Endothelial cell of umbilical vein (primary cell): ENCODE results near the gene BAX. TPM values are rescaled to one million over a fixed set of nuclear protein-coding genes. Genes with fewer than 3 reads are reported as not detected.

Experiments used
- BruUV-seq: library from RNA; stranded (reverse); fragments of 400-500 nt; replicated peaks from 2 replicates; lab custom pipeline; 2021; lab: Mats Ljungman, UMichigan
- CTCF ChIA-PET: fragments of 300-600, 350-600 bp; sonication (Branson Sonifier 250); formaldehyde crosslinking; loops from one replicate; lab custom pipeline; 2021; ENCODE audit warnings: antibody characterized with exemption, inconsistent platforms; lab: Charles Lee
- POLR2A ChIA-PET: fragments of 300-600, 350-600 bp; sonication (Branson Sonifier 250); formaldehyde crosslinking; loops from one replicate; lab custom pipeline; 2021; ENCODE audit warnings: antibody characterized with exemption, inconsistent platforms; lab: Charles Lee
- DNase-seq: peaks from one replicate; pipeline ENCODE4 v3.0.0-alpha.2; 2011; ENCODE audit warnings: low read depth, low spot score
- FAIRE-seq: peaks from 2 replicates; lab custom pipeline; 2011; peaks lifted over from hg19 to GRCh38; lab: Jason Lieb, UNC
- H2AFZ ChIP-seq: 2 replicates; pipeline ENCODE4 v1.6.0; 2012; ENCODE audit warnings: low read depth, low read length, control low read depth, inconsistent platforms
- H3K27ac ChIP-seq: 2 replicates; pipeline ENCODE4 v1.5.1; 2011; ENCODE audit warnings: low read depth, mild to moderate bottlenecking, control low read depth, low read length, moderate library complexity; ENCODE audit not compliant: insufficient read depth
- H3K27me3 ChIP-seq, 2 experiments: 2 replicates each; pipeline versions ENCODE4 v1.6.0 to v1.6.1; 2011; ENCODE audit warnings: low read length in 2 of 2, mixed read lengths in 1 of 2; ENCODE audit not compliant: control insufficient read depth in 2 of 2, insufficient read depth in 2 of 2
- H3K36me3 ChIP-seq, 2 experiments: 2 replicates in 1 of 2; 3 replicates in 1 of 2; pipeline ENCODE4 v1.5.1; 2011; ENCODE audit warnings: low read length in 2 of 2, mild to moderate bottlenecking in 1 of 2, moderate library complexity in 1 of 2; ENCODE audit not compliant: control insufficient read depth in 2 of 2, insufficient read depth in 2 of 2; ENCODE audit errors: extremely low read depth in 1 of 2
- H3K4me1 ChIP-seq: 3 replicates; pipeline ENCODE4 v1.5.1; 2011; ENCODE audit warnings: mild to moderate bottlenecking, low read length; ENCODE audit not compliant: control insufficient read depth, insufficient read depth; ENCODE audit errors: extremely low read depth
- H3K4me2 ChIP-seq: 2 replicates; pipeline ENCODE4 v1.6.1; 2011; ENCODE audit warnings: low read length, control low read depth, mixed read lengths; ENCODE audit not compliant: insufficient read depth
- H3K4me3 ChIP-seq, 3 experiments: fragments of 200-600 bp in 1 of 3; sonication (generic), shearing (Covaris generic) in 1 of 3; replicated peaks in 1 of 3; 2 replicates each; pipeline ENCODE4 v1.5.1; 2011 to 2016; ENCODE audit warnings: control low read depth in 3 of 3, low read length in 3 of 3, mild to moderate bottlenecking in 2 of 3, inconsistent platforms in 1 of 3, low read depth in 1 of 3, moderate library complexity in 1 of 3; ENCODE audit not compliant: insufficient read depth in 1 of 3
- H3K79me2 ChIP-seq: 2 replicates; pipeline ENCODE4 v1.6.0; 2012; ENCODE audit warnings: low read length, inconsistent platforms; ENCODE audit not compliant: control insufficient read depth, insufficient read depth
- H3K9ac ChIP-seq: replicated peaks from 2 replicates; pipeline ENCODE3; 2011; ENCODE audit warnings: low read length, control low read depth; ENCODE audit not compliant: insufficient read depth; ENCODE audit errors: extremely low read depth
- H3K9me1 ChIP-seq: replicated peaks from 3 replicates; pipeline ENCODE4 v1.6.0; 2011; ENCODE audit warnings: mild to moderate bottlenecking, low read length; ENCODE audit not compliant: control insufficient read depth, insufficient read depth; ENCODE audit errors: extremely low read depth
- H3K9me3 ChIP-seq: replicated peaks from 2 replicates; pipeline ENCODE4 v1.5.1; 2012; ENCODE audit warnings: low read length, inconsistent platforms; ENCODE audit not compliant: control insufficient read depth, insufficient read depth
- H4K20me1 ChIP-seq: replicated peaks from 2 replicates; pipeline ENCODE3; 2011; ENCODE audit warnings: mild to moderate bottlenecking, low read length; ENCODE audit not compliant: control insufficient read depth, insufficient read depth; ENCODE audit errors: extremely low read depth
- GATA2 ChIP-seq: IDR thresholded peaks from 2 replicates; pipeline ENCODE4 v1.7.0; 2011; ENCODE audit warnings: low read depth, mild to moderate bottlenecking, moderate library complexity, mixed read lengths, low read length; ENCODE audit not compliant: insufficient read length, insufficient read depth
- dilution Hi-C: fragments of 300-500 bp; cut with MboI; formaldehyde crosslinking; loops from one replicate; pipeline ENCODE4 v1.15.0; 2019; ENCODE audit warnings: low sequenced_read_pairs; ENCODE audit not compliant: extremely low pct_ligation_motif_present
- intact Hi-C: fragments of 100-400 bp; cut with micrococcal nuclease; formaldehyde crosslinking; loops from one replicate; pipeline ENCODE4 v1.10.0; 2022
- polyA plus RNA-seq, 4 experiments: library from polyadenylated mRNA; depleted of rRNA in 3 of 4; stranded (reverse) in 3 of 4; unstranded in 1 of 4; fragments of >200 nt; gene quantifications; 2 replicates each; pipeline versions ENCODE4 v1.2.1 to v1.2.3, GENCODE V29; 2011 to 2012; ENCODE audit warnings: missing spikeins in 1 of 4
- total RNA-seq: library from RNA; stranded (reverse); gene quantifications from 2 replicates; pipeline ENCODE4 v1.2.3, GENCODE V29; 2021
- TF ChIP-seq, protein P1 (sequence below), 2 donors: IDR thresholded peaks; 1 replicate in 1 of 2; 2 replicates in 1 of 2; pipeline ENCODE4 v1.5.1; 2011; ENCODE audit warnings: low read length in 2 of 2, mild to moderate bottlenecking in 2 of 2, moderate library complexity in 2 of 2, control low read depth in 1 of 2, inconsistent platforms in 1 of 2, low read depth in 1 of 2; ENCODE audit not compliant: insufficient read depth in 1 of 2; ENCODE audit errors: extremely low read depth in 1 of 2

BAX gene
- total and polyA plus RNA-seq, 2 donors (not counting 3 experiments of a cell fraction or from before 2014, with no cell fraction given): 267 to 283 TPM

DNA sequence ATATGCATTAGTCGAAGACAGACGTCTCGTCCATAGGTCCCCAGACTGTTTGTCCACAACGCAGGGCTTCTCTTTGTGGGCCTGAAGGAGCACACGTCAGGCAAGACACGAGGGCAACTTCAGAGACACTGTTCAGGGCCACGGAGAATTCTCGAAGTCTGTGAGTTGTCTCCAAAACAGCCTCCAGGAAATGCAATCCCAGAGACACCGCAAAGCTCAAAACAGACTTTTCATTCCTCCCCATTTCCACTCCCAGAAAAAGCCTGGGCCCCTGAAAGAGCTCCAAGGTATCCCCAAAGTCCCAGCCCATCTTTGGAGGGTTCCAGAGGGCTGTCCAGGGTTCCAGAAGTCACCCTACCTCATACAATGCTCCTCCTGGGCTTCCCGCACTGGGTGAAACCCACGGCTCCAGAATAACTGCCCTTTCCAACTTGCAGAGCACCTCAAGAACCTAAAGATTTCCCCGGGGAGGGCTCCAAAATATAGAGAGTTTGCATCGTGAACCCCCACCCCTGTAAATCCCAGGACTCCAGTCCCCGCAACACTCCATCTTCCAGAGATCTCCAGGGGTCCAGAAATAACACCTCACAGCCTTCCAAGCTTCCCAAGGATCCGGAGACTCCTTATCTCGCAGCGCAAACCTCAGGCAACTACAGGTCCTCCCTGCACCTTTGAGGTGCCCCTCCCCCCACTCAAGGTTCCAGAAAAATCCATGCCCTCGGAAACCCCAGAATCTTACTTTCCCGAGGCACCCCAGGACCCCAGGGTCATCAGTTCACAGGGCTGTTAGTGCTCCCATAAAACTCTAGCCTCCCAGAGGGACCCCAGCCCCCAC, 9.7 kb downstream of the BAX start:
- dilution Hi-C loops: no loop called here
- FAIRE-seq: peak; percentile 47
- peak overlapping the region; percentile 37 for H2AFZ ChIP-seq
- H3K4me2 ChIP-seq: peak overlapping the region; percentile 27
- no peaks in the 10 kb centered on the region for H3K27me3 ChIP-seq
- H3K9me1 ChIP-seq: no peaks in the 10 kb centered on the region
- H3K79me2 ChIP-seq: peaks cover 16% of the 10 kb centered on the region
- peaks cover 3% of the 10 kb centered on the region for H4K20me1 ChIP-seq
- H3K9ac ChIP-seq: peak overlapping the region; percentile 63
- intact Hi-C loops: loop anchor here (1.0 to 2.0 kb wide), 4 partner anchors 10 to 128 kb away; partner anchors contain the start of genes BAX, HSD17B14, NUCB1 and PPP1R15A
- TF ChIP-seq GATA2: no peak
- TF ChIP-seq, protein P1, sequence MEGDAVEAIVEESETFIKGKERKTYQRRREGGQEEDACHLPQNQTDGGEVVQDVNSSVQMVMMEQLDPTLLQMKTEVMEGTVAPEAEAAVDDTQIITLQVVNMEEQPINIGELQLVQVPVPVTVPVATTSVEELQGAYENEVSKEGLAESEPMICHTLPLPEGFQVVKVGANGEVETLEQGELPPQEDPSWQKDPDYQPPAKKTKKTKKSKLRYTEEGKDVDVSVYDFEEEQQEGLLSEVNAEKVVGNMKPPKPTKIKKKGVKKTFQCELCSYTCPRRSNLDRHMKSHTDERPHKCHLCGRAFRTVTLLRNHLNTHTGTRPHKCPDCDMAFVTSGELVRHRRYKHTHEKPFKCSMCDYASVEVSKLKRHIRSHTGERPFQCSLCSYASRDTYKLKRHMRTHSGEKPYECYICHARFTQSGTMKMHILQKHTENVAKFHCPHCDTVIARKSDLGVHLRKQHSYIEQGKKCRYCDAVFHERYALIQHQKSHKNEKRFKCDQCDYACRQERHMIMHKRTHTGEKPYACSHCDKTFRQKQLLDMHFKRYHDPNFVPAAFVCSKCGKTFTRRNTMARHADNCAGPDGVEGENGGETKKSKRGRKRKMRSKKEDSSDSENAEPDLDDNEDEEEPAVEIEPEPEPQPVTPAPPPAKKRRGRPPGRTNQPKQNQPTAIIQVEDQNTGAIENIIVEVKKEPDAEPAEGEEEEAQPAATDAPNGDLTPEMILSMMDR (IDR thresholded peaks at IDR 0.05; ENCODE audit: extremely low read depth in 1 of 2, insufficient read depth in 1 of 2, low read depth in 1 of 2, low read length in 2 of 2): no peak
- H3K4me3 ChIP-seq: no peak overlapping the region
- peaks cover 3 to 4% of the 10 kb centered on the region in 2 experiments for H3K36me3 ChIP-seq
- CTCF ChIA-PET: interaction anchor here (0.6 to 1.0 kb wide), 3 partner anchors 12 to 128 kb away, joined by 3 read pairs; partner anchors contain the start of gene HSD17B14
- POLR2A ChIA-PET: interaction anchor here (0.8 to 1.7 kb wide), 6 partner anchors 10 to 92 kb away, joined by 3 to 9 read pairs (median 4); partner anchors contain the start of genes BAX, PPP1R15A and RUVBL2
- peak overlapping the region; percentile 97 for H3K27ac ChIP-seq
- peaks cover 25% of the 10 kb centered on the region for H3K4me1 ChIP-seq
- H3K9me3 ChIP-seq: no peaks in the 10 kb centered on the region
- BruUV-seq: no TSS peak
- no peak for DNase-seq
